ENCODE measurements around the gene GOLGA1. TPM values are rescaled to one million over a fixed set of nuclear protein-coding genes. Genes with fewer than 3 reads are reported as not detected.

Gene GOLGA1
- total RNA-seq, 6 donors from 2014 or later = 15.5 to 53.4 (median 19.8) TPM

DNA sequence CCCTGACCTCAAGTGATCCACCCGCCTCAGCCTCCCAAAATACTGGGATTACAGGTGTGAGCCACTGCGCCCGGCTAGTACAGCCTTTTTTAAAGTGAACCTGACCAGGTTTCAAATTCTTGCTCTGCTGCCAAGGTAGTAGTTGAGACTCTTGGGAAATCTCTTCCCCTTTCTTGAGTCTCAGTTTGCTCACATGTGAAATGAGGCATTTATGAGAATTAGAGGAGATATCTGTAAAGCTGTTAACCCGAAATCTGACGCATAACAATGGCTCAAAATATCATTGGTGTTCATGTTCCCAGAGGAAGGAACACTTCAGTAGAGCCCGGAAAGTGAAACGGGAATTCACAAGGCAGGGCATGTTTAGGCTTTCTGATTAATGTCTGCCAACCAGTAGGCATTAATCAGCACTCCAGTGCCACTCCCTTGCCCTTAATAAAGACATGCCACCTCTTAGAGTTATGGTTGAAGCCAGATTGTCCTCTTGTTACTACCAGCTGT is 77.5 kb downstream of the GOLGA1 start:
- H3K27me3 ChIP-seq = no peaks in the 10 kb centered on the region
- ATAC-seq (ENCODE audit: low FRiP score in 2 of 2) (peak in 1 of 2 donors; percentile 52), DNase-seq (peak in 1 of 2 donors; percentile 69)
- H3K4me1 ChIP-seq = peaks cover 36 to 57% (median 44%) of the 10 kb centered on the region in 4 donors
- H3K9me3 ChIP-seq = no peaks in the 10 kb centered on the region
- H3K27ac ChIP-seq = peak overlapping the region; percentile 92 to 95 (median 94)
- peak in 1 of 4 donors; percentile 49 for TF ChIP-seq POLR2A (IDR thresholded peaks at IDR 0.05)
- TF ChIP-seq POLR2AphosphoS5 (IDR thresholded peaks at IDR 0.05) = peak in 1 of 2 donors; percentile 65
- TF ChIP-seq, protein P1, sequence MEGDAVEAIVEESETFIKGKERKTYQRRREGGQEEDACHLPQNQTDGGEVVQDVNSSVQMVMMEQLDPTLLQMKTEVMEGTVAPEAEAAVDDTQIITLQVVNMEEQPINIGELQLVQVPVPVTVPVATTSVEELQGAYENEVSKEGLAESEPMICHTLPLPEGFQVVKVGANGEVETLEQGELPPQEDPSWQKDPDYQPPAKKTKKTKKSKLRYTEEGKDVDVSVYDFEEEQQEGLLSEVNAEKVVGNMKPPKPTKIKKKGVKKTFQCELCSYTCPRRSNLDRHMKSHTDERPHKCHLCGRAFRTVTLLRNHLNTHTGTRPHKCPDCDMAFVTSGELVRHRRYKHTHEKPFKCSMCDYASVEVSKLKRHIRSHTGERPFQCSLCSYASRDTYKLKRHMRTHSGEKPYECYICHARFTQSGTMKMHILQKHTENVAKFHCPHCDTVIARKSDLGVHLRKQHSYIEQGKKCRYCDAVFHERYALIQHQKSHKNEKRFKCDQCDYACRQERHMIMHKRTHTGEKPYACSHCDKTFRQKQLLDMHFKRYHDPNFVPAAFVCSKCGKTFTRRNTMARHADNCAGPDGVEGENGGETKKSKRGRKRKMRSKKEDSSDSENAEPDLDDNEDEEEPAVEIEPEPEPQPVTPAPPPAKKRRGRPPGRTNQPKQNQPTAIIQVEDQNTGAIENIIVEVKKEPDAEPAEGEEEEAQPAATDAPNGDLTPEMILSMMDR (IDR thresholded peaks at IDR 0.05) = no peak
- TF ChIP-seq EP300 (IDR thresholded peaks at IDR 0.05) = peak in 2 of 4 donors; percentile 42 to 52
- 43 to 45% methylated on average over 7 of the region's 7 CpGs for WGBS, 2 donors
- H3K36me3 ChIP-seq = peaks cover 10 to 27% (median 16%) of the 10 kb centered on the region in 4 donors
- H3K4me3 ChIP-seq = peak overlapping the region in 1 of 4 donors; percentile 92

DNA sequence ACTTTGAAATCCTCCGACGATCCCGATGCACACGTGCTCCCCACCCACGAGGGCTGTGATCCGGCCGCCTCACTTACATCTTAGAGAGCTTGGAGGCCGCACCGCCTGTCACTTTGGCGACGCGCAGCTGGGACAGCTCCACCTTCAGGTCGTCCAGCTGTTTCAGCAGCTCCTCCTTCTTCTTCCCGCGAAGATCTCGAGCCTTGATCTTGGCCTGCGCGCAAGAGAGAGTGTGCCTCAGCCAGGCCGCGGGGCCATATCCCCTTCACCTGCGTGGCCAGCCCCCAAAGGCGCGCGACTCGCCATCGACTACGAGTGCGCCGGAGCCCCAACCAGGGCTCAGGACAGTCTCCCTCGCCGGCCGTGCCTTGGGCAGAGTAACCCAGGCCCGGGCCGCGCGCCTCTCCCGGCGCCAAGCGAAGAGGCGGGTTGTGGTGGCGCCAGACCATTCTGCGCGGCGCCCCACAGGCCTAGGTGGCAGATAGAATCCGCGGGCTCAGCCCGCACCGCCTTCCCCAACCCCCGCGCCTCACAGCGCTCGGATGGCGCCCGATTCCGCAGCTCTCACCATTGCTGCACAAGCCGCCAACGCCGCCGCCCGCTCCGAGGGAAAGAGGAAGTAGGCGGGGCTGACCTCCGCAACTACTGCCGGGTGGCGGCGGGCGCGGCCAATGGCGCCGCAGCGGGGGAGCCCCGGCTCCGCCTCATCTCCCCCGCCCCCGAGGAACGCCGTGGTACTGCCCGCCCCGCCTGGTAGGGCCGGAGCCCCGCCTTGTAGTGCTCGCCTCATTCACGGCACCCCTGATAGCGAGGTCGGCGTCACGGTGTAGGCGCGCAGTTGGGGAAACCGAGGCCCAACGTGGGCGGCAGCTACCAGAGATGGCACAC is 79.3 kb downstream of the GOLGA1 start, which contains the start of the genes ARPC5L and RPL35:
ARPC5L (plus strand) TSS at position 789 of the 888 bp plus-strand sequence. CDS start 7,161 bp downstream, outside the sequence.
RPL35 (minus strand) TSS at position 616 of the 888 bp plus-strand sequence; CDS start at position 571, 45 bp downstream.
- ATAC-seq (ENCODE audit: low FRiP score in 2 of 2) (peak; percentile 98 to 99), DNase-seq (peak; percentile 96 to 99)
- peak within 1 kb of the TSS; percentile 92 to 95 (median 94) for H3K27ac ChIP-seq
- peaks cover 28 to 46% (median 34%) of the 10 kb centered on the region in 4 donors for H3K4me1 ChIP-seq
- H3K36me3 ChIP-seq = peaks cover 20 to 45% (median 34%) of the 10 kb centered on the region in 4 donors
- peak; percentile 91 to 93 for TF ChIP-seq POLR2AphosphoS5 (IDR thresholded peaks at IDR 0.05)
- TF ChIP-seq, protein P1 (IDR thresholded peaks at IDR 0.05) = peak in 5 of 6 experiments; percentile 9 to 61 (median 33)
- TF ChIP-seq POLR2A (IDR thresholded peaks at IDR 0.05) = peak; percentile 74 to 96 (median 78)
- TF ChIP-seq EP300 (IDR thresholded peaks at IDR 0.05) = peak in 1 of 4 donors; percentile 26
- H3K9me3 ChIP-seq = no peaks in the 10 kb centered on the region
- no peaks in the 10 kb centered on the region for H3K27me3 ChIP-seq
- peak within 1 kb of the TSS; percentile 81 to 94 (median 91) for H3K4me3 ChIP-seq
- WGBS, 2 donors = 0% methylated on average over 7 to 68 of the region's 92 CpGs

DNA sequence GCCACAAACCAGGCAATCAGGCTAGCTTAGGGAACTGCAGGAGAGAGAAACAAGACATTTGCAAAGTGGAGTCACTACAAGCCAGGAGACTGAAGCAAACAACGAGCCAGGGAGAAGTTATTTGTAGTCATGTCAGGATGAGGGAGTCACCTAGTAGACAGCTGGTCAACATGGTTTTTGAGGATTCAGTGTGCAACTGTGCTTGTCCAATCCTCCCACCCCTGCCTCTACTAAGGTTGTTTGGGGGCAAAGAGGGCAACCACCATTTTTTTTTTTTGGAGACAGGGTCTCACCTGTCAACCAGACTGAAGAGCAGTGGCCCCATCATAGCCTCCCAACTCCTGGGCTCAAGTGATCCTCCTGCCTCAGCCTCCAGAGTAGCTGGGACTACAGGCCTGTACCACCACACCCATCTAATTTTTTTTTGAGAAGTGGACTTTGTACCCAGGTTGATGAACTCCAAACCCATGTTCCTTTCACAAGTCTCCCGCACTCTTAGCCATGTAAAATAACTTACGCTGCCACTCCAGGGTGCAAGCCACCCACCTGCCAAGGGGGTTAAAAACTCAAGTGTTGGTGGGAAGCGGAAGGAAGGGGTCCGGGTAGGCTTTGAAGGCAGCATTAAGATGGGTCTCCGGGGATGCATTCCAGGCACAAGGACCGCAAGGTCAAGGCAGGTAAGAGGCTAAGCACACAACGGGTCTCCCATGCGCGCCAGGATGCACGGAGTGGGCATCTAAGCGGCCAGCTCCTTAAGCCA is 80.1 kb downstream of the GOLGA1 start:
- DNase-seq (no peak), ATAC-seq (ENCODE audit: low FRiP score in 2 of 2) (no peak)
- 11 to 16% methylated on average over 9 to 12 of the region's 12 CpGs for WGBS, 2 donors
- Histone ChIP-seq H3K36me3 (peaks cover 20 to 50% (median 36%) of the 10 kb centered on the region in 4 donors), H3K4me1 (peaks cover 28 to 46% (median 34%) of the 10 kb centered on the region in 4 donors), H3K9me3 (no peaks in the 10 kb centered on the region), H3K27ac (peak overlapping the region; percentile 92 to 95 (median 94)), H3K27me3 (no peaks in the 10 kb centered on the region), H3K4me3 (peak overlapping the region; percentile 81 to 94 (median 91))
- TF ChIP-seq EP300 (IDR thresholded peaks at IDR 0.05) = no peak
- no peak for TF ChIP-seq POLR2AphosphoS5 (IDR thresholded peaks at IDR 0.05)
- TF ChIP-seq POLR2A (IDR thresholded peaks at IDR 0.05) = no peak
- TF ChIP-seq, protein P1 (IDR thresholded peaks at IDR 0.05) = peak in 1 of 6 experiments; percentile 7

DNA sequence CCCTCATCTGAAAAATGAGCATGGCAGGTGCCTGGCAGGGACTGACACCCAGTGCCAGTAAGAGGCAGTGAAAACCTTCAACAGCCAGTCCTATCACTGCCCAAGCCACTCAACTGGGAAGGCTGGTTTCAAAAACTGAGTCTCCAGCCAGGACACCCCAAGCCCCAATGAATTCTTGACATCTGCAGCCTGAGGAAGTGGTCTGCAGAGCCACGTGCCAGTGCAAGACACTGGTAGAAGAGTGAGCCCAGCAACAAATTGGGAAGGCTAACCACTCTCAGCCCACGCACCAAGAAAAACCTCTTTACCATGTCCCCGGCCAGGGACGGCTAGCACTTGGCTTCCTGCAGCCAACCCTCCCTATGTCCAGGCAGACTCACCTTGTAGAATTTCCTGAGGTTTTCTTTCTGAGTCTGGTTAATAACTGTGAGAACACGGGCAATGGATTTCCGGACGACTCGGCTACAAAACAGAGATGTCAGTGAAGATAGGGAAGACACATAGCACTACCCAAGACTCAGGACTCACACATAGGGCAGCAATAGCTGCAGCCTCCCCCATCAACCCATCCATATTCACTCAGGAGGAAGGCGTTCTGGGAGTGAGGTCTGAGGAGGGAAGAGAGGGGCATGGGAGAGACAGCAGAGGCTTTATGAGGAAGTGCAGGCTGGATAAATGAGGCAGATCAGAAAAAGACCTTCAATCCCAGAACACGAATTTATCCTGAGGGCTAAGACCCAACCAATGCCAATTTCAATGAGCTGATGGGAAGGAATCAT is 80.9 kb downstream of the GOLGA1 start:
- 56 to 61% methylated on average over 6 to 10 of the region's 10 CpGs for WGBS, 2 donors
- no peak for ATAC-seq (ENCODE audit: low FRiP score in 2 of 2)
- TF ChIP-seq, protein P1 (IDR thresholded peaks at IDR 0.05) = no peak
- TF ChIP-seq POLR2AphosphoS5 (IDR thresholded peaks at IDR 0.05) (no peak), POLR2A (IDR thresholded peaks at IDR 0.05) (no peak), EP300 (IDR thresholded peaks at IDR 0.05) (no peak)
- Histone ChIP-seq H3K27ac (peak overlapping the region in 2 of 4 donors; percentile 92 to 95), H3K36me3 (peaks cover 20 to 50% (median 36%) of the 10 kb centered on the region in 4 donors), H3K27me3 (no peaks in the 10 kb centered on the region), H3K4me1 (peaks cover 28 to 46% (median 34%) of the 10 kb centered on the region in 4 donors), H3K9me3 (no peaks in the 10 kb centered on the region), H3K4me3 (peak overlapping the region in 3 of 4 donors; percentile 81 to 94 (median 92))
- DNase-seq = no peak

Measured in upper lobe of left lung (tissue), 6 donors.